SHP77 treated with DMSO at 0.1 percent for 48 hours (cell line): ENCODE data around the gene PPP2R2B.

Experiments
- DNase-seq: peaks from one replicate; lab custom pipeline; 2025; lab: John Stamatoyannopoulos, UW

PPP2R2B gene

DNA sequence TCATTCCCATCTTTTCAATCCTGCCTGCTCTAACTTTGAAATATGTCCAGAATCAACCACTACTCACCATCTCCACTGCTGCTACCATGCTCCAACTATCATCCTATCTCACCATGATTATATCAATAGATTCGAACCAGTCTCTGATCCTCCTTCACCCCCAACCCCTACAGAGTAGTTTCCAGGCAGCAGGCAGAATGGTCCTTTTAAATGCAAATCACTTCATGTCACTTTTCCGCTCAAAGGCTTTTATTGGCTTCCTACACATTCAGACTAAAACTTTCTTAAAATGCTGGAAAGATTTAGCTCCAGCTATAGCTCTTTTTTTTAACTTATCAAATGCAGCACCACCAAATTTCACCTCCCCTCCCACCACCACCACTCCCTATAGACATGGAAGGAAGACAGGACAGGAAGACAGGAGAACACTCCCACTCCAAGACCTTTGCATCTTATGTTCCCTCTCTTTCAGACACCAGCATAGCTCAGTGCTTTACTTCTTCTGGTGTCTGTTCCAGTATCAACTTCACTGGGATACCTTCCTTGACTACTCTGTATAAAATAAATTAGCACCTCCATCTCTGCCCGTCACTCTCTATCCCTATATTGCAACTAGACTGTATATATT is 9.9 kb upstream of the PPP2R2B start:
- DNase-seq = no peak

GRCh38 chr5:146884066-146884626 is 5.6 kb upstream of the PPP2R2B start:
- no peak for DNase-seq

DNA sequence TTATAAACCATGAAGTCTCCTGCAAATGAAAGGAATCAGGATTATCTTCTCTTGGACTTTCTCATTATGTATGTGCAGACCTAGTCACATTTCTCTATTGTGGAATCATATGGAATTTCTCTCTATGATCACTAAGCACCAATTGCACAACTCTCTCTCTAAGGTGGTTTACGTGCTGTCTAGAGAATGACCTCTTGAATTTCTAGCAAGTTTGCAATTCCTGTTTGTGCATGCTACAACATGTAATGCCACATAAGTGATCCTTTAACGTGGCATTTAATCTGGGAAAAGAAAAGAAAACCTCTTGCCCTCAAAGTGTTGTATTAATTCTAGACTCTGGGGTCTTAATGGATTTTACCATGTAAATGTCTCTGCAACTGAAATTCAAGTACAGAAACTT is 5.0 kb upstream of the PPP2R2B start:
- DNase-seq = no peak

DNA sequence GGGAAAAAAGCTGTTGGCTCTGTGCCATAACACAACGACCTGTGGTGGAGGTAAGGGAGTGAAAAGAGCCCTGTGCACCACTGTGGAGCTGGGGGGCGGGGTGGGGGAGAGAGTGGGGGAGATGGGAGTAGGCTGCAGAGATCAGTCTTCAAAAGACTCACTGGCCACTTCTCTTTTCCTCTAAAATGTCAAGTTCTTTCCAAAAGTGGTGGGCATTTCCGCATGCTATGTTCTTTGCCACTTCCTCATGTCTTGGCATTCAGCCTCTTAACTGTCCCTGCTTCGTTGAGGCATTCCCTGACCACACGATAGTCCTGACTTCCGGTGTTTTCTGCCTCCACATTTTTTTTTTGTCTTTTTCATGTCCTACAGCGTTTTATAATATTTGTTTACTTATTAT is 2.4 kb upstream of the PPP2R2B start:
- no peak for DNase-seq

DNA sequence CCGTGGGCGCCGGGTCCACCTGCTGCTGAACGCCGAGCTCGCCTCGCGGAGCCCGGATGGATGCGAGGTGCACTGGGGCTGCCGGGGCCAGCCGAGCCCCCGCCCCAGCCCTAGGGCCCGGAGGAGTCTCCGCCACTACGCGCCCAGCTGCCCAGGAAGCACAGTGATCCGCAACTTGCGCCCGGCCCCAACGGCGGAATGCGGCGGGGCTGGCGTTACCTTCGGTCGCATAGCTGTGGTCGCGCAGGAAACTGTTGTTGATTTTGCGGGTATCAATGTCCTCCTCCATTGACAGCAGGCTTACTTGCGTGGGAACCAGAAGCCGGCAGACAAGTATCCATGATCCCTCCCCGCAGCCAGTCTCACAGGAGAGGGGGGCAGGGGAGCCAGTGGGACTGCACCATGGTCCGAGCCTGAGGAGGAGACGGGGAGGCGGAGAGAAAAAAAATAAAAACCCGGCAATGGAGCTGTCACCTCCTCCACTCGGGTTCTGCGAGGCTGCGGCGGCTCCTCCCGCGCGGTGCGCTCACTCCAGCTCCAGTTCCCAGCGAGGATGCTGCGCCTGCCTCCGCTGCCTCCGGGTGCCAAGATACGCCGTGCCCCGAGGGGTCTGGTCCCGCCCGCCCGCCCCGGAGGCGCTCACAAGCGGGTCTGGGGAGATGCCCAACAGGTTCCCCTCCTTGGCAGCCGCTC is 628 bp downstream of the PPP2R2B start:
- no peak for DNase-seq

GRCh38 chr5:146877178-146877681 is 1.3 kb downstream of the PPP2R2B start:
- no peak for DNase-seq

DNA sequence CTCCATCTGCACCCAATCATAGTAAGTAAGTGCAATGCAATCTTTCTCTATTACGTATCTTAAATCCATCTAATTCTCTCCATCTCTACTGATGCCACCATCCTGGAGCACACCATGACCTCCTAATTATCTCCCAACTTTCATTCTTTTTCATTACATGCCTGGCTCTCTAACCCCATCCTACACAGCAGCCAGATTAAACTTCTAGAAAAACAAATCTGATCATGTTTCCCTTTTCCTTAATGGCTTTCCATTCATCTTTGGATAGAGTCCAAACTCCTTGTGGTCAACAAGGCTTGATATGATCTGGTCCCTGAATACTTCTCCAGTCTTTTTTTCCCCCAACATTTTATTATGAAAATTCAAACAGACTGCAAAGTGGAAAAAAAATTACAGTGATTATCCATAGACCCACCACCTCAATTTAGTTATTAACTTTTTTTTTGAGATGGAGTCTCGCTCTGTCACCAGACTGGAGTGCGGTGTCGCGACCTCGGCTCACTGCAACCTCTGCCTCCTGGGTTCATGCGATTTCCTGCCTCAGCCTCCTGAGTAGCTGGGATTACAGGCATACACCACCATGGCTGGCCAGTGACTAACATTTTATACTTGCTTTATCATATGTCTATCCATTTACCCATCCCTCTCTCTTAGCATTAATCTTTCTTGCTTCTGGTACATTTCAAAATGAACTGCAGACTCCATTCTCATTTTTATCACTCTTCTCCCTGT is 5.2 kb downstream of the PPP2R2B start:
- no peak for DNase-seq

DNA sequence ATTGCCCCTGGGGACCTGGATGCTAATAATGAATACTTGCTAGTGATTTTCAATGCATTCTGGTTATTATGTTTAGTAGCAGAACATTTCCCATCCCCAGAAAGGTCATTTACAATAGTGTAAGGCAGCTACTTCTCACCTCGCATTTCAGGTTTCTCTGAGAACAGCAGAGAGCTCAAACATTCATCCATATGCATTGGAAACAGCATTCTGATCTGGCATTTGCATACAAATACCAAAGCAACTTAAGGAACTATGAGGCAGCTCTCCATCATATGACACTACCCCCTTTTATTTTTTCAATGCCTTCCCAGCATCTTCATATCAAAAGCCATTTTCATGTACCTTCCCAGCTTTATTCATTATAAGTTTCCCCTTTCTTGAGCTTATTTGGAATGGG is 6.4 kb downstream of the PPP2R2B start:
- no peak for DNase-seq

DNA sequence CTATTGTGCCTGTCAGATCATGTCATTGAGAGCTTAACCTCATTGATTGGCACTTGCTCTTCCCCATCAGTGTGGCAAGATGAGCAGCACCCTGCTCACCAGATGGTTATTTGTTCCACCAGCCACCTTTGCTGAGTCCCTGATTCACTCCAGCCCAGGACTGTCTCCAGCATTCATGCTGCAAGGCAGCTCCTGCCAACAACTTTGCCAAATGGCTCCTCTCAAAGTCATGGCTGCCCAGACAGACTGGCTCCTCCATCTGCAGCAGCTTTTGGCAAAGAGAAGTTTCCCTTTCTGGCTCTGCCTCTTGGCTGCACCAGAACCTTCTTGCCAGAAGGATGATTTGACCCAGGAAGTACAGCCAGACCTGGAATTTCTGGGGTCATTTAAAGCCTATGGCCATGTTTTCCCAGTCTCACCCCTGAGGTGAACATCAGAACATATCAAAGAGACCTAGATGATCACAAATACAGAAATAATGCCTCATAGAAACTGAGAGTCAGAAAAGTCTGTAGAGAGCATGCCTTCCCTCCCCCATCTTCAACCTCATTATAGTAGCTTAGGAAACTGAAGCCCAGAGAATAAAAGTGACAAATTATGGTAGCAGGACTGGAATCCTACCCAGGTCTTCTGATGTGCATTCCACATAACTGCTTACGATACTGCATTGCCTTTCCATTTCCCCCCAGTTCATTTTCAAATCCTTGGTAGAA is 10.4 kb downstream of the PPP2R2B start:
- no peak for DNase-seq

GRCh38 chr5:146866263-146866662 is 12.3 kb downstream of the PPP2R2B start:
- no peak for DNase-seq

DNA sequence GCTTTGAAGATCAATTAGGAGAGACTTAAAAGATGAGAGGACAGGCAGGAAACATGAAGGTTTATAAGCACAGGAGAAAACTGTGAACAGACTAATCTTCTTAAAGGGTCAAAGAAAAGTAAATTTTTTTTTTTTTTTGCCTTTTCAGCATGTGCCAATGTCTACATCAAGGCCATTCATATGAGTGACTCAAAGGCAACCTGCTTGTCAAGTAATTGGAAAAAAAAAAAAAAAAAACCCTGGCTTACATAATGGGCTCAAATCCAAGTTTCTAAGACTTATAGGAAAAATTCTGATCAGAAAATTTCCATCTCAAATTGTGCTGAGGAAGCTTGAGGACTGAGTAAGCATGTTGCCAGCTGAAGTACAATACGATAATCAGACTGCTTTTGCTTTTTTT is 15.9 kb downstream of the PPP2R2B start:
- DNase-seq = no peak

- DNase-seq = no peak
Measured at GRCh38 chr5:146860213-146860893, 18.2 kb downstream of the PPP2R2B start.

GRCh38 chr5:146852089-146852488 is 26.5 kb downstream of the PPP2R2B start:
- no peak for DNase-seq

DNA sequence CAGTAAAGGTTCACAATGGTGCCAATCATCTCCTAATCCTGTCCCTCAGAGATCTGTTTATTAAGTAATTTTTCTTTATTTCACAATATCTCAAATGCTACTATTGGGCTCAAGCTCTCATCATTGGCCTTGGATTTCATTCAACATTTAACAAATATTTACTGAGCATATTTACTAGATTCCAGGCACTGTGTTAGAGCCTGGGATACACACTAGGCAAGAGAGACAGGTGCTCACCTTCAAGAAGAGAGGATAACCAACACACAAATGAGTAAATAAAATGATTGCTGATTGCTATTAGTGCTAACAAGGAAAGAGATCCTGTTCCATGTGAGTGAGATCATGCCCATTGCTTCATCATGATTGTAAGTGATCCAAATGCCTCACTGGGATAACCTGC is 27.4 kb downstream of the PPP2R2B start:
- DNase-seq = no peak

DNA sequence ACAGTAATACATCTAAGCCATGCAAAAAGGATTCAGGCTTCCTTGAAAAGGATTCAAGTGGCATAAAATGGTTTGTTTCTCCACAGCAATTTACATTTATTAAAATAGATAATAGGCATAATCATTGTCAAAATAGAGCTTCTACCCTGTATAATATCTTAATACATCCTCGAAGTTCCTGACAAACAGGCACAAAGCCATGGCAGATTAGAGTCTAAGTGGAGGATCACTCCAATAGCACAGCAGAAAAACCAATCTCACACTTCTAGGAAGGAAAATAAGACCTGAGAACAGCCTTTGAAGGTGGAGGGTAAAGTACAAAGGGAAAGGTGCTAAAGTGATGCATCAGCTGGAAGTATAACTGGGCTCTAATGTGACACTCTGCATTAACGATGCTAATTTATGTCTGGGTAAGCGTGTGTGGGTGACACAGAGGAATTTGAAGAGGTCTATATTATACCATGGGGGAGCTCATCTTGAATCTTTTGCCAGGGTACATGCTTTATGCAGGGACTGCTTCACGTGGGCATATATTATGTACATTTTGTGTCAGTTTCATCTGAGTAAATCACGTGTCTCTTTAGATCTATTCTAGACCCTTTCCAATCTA is 28.8 kb downstream of the PPP2R2B start:
- no peak for DNase-seq

GRCh38 chr5:146848133-146848532 is 30.4 kb downstream of the PPP2R2B start:
- no peak for DNase-seq

DNA sequence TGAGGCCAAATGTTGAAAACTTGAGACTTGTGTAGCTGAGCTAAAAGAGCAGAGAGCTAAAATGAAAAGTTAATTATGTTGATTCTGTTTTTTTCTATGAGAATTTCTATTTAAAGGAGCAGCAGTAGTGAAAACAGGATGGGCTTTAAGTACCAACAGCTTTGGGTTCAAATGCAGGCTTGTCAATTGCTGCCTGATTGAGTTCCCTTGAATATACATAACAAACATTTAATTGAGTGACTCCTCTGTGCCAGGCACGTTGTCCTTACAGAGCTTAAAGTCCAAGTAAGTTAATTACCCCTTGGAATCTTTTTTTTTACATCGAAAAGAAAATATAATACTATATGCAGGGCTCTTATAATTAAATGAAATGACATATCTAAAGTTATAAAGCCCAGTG is 38.5 kb downstream of the PPP2R2B start:
- no peak for DNase-seq

GRCh38 chr5:146836226-146836842 is 42.2 kb downstream of the PPP2R2B start:
- DNase-seq = no peak

DNA sequence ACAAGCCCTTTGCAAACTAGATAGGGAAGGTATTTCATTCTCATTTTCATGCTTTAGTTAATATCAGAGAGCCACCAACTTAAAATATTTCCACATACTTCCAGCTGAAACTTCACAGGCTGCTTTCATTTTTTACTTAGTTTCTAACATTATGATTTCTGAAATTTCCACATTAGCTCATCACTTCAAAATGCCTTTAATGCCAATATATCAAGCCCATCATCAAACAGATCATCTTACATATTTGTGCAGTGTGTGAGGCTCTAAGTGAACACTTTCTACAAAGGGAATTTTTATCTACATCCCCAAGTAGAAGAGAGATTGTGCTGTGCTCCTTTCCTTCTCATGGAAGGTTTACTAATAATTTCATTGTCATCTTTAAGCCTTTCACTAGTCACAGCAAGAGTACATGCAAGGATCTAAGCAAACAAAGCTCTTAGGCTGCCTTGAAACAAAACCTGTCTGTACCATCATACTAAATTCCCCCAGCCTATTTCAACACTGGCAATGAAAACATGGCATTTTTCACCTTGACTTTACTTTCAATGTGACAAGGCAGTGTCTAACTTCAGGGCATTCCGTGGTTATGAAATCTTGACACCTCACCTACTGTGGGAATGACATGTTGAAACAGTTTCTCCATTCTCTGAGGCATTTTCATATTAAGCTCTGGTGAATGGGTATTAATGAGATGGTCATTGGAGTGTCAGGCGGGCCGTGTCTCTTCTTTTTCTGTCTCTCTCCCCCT is 45.4 kb downstream of the PPP2R2B start:
- DNase-seq = no peak

GRCh38 chr5:146828385-146828784 is 50.2 kb downstream of the PPP2R2B start:
- no peak for DNase-seq
